A673 (cell line): Measurements from ENCODE around the gene PAPOLB.
"Not testable (repeated sequence)": the region's sequence is repeated elsewhere in the genome, so short reads cannot be mapped to it uniquely, and the experiment has no call there.

Experiments
- EZH2 ChIP-seq: fragments of 200-600 bp; sonication (generic); IDR thresholded peaks from 2 replicates; pipeline ENCODE4 v1.6.1; 2017; ENCODE audit warnings: borderline replicate concordance, low read depth, mild to moderate bottlenecking, mixed read lengths, antibody characterized with exemption, low read length; ENCODE audit not compliant: poor library complexity, severe bottlenecking
- TF ChIP-seq, protein P1 (sequence below): fragments of 300-800, 200-600 bp; sonication (generic); conservative IDR thresholded peaks from 2 replicates; pipeline ENCODE4 v1.5.1; 2017; ENCODE audit warnings: low read depth, mild to moderate bottlenecking, antibody characterized with exemption, low read length, moderate library complexity, mixed read lengths

DNA sequence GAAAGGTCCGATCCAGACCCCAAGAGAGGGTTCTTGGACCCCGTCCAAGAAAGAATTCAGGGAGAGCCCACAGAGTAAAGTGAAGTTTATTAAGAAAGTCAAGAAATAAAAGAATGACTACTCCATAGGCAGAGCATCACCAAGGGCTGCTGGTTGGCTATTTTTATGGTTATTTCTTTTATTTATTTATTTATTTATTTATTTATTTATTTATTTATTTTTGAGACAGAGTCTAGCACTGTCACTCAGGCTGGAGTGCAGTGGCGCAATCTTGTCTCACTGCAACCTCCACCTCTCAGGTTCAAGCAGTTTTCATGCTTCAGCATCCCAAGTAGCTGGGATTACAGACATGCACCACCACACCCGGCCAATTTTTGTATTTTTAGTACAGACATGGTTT, 31.4 kb upstream of the PAPOLB start:
- TF ChIP-seq, protein P1, sequence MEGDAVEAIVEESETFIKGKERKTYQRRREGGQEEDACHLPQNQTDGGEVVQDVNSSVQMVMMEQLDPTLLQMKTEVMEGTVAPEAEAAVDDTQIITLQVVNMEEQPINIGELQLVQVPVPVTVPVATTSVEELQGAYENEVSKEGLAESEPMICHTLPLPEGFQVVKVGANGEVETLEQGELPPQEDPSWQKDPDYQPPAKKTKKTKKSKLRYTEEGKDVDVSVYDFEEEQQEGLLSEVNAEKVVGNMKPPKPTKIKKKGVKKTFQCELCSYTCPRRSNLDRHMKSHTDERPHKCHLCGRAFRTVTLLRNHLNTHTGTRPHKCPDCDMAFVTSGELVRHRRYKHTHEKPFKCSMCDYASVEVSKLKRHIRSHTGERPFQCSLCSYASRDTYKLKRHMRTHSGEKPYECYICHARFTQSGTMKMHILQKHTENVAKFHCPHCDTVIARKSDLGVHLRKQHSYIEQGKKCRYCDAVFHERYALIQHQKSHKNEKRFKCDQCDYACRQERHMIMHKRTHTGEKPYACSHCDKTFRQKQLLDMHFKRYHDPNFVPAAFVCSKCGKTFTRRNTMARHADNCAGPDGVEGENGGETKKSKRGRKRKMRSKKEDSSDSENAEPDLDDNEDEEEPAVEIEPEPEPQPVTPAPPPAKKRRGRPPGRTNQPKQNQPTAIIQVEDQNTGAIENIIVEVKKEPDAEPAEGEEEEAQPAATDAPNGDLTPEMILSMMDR = not testable (repeated sequence)
- not testable (repeated sequence) for TF ChIP-seq EZH2
